Measurements from ENCODE around the gene SEZ6.

The SEZ6 gene

DNA sequence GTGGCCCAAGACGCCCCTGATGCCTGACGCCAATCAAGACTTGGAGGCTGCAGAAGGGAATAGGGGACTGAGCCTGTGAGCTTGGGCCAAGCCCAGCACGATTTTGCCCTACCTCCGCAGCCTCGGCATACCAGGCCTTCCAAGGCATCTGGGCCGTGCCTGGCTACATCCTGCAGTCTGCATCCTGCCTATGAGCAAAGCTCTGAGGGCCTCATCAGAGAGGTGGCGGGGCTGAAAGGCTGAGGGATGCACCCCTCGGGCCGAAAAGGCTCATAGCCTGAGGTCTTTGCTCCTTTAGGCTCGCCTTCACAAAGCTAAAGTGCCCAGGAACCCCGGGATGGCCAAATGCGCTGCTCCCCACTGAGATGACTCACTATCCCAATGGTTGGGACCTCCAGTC is 2.5 kb downstream of the SEZ6 start:
- no peak for DNase-seq (ENCODE audit: low spot score)
- Mint-ChIP-seq H3K9me3 (no peaks in the 10 kb centered on the region), H3K4me3 (no peak overlapping the region), H3K36me3 (ENCODE audit: low read depth) (no peaks in the 10 kb centered on the region), H3K4me1 (ENCODE audit: low read depth) (peaks cover 1% of the 10 kb centered on the region), H3K27ac (no peak overlapping the region), H3K27me3 (ENCODE audit: low read depth) (peaks cover 46% of the 10 kb centered on the region)

DNA sequence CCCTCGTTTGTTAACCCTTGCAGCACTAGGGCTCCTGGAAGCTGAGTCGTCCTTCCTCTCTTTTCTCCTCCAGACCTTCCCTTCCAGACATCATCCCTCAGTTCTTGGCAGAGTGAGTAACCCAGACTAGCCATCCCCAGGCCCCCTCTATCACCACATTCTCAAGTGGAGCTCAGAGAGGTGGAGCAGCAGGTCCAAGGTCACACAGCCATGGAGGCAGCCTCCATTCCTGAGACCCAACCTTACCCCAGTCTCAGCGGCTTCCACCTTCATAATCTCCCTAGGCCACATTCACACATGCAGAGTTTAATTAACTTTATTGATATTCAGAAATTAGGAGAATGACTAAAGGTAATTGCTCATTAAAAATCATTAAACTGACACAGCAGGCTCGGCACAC is 3.0 kb downstream of the SEZ6 start:
- Mint-ChIP-seq H3K4me1 (ENCODE audit: low read depth) (peaks cover 1% of the 10 kb centered on the region), H3K27ac (no peak overlapping the region), H3K27me3 (ENCODE audit: low read depth) (peaks cover 43% of the 10 kb centered on the region), H3K9me3 (no peaks in the 10 kb centered on the region), H3K36me3 (ENCODE audit: low read depth) (no peaks in the 10 kb centered on the region), H3K4me3 (no peak overlapping the region)
- no peak for DNase-seq (ENCODE audit: low spot score)

DNA sequence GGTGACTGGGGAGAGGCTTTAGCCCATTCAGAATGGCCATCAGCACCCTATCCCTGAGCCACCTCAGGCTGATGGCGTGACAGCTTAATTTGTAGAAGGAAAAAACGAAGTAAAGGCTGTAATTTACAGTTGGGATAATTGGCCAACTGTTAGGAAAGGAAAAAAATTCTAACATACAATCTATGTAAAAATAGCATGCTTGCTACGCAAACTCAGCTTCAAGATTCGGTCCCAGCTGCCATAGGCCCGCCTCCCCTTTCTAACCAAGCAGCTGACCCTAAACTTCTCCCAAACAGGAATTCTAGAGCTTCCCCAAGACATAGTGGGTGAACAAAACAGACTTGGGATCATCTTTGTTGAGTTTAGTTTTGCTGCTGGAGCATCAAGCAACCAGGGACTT is 4.9 kb downstream of the SEZ6 start:
- no peaks in the 10 kb centered on the region for H3K9me3 Mint-ChIP-seq
- H3K4me3 Mint-ChIP-seq: no peak overlapping the region
- H3K36me3 Mint-ChIP-seq (ENCODE audit: low read depth): no peaks in the 10 kb centered on the region
- DNase-seq (ENCODE audit: low spot score): no peak
- peaks cover 27% of the 10 kb centered on the region for H3K27me3 Mint-ChIP-seq (ENCODE audit: low read depth)
- no peak overlapping the region for H3K27ac Mint-ChIP-seq
- peaks cover under 1% of the 10 kb centered on the region for H3K4me1 Mint-ChIP-seq (ENCODE audit: low read depth)

DNA sequence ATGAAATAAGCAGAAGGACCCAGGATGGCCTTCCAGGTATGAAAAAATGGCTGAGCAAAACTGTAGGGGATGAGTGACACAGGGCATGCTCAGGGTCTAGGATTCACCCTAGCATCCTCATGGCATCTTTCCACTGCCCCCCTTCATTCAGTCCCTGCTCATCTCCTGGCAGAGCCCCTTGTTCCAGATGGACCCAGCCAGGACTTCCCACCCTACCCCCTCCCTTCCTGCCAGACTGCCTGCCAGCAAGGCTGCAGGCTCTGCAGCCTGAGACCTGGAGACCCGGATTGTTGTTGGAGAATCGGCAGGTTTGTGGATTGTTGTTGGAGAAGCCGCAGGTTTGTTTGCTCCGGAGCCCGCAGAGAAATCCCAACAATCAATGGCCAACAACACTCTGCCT is 6.6 kb downstream of the SEZ6 start:
- Mint-ChIP-seq H3K27ac (no peak overlapping the region), H3K4me1 (ENCODE audit: low read depth) (no peaks in the 10 kb centered on the region), H3K27me3 (ENCODE audit: low read depth) (peaks cover 15% of the 10 kb centered on the region), H3K36me3 (ENCODE audit: low read depth) (no peaks in the 10 kb centered on the region), H3K9me3 (no peaks in the 10 kb centered on the region), H3K4me3 (no peak overlapping the region)
- no peak for DNase-seq (ENCODE audit: low spot score)

DNA sequence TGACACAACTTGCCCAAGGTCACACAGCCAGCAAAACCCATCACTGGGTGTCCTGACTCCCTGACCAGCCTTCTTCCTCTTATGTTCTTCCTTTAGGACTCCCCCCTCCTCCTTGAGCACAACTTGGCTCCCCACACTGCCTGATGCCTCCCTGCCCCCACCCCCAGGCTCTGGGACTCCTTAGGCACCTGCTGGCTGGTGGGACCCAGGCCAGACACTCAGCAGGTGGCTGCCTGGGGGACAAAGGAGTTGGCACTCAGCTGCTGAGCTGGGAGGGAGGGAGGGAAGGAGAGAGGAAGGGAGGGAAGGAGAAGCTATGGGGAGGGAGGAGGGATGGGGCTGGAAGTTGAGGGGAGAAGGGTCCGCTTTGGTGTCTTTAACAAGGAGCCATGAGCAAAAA is 8.0 kb downstream of the SEZ6 start:
- Mint-ChIP-seq H3K27ac (no peak overlapping the region), H3K9me3 (no peaks in the 10 kb centered on the region), H3K36me3 (ENCODE audit: low read depth) (no peaks in the 10 kb centered on the region), H3K27me3 (ENCODE audit: low read depth) (peaks cover 4% of the 10 kb centered on the region), H3K4me3 (no peak overlapping the region), H3K4me1 (ENCODE audit: low read depth) (no peaks in the 10 kb centered on the region)
- DNase-seq (ENCODE audit: low spot score): no peak

DNA sequence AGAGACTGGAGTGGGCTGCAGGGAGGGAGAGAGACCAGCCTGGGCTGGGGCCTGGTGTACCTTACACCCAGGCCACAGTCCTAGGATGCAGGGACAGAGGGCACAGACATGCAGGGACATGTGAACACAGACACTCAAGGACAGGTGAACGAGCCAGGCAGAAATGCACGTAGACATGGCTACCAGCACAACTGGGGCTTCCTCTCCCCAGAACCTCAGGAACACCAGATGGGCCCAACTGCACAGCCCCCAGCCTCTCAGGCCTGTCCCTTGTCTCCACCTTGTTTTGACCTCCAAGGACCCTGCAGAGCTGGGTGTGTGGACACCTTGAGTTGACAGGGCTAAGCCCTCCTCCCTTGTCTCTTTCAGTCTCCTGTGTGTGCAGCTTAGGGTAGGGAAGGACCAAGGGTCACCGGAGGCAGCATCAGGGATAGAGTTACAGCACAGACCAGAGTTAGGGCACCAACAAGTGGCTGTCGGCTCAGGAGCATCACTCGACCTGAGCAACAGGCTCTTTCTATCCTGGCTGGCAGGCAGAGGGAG is 9.2 kb downstream of the SEZ6 start:
- Mint-ChIP-seq H3K4me3 (no peak overlapping the region), H3K9me3 (no peaks in the 10 kb centered on the region), H3K27ac (no peak overlapping the region), H3K36me3 (ENCODE audit: low read depth) (no peaks in the 10 kb centered on the region), H3K27me3 (ENCODE audit: low read depth) (peaks cover 3% of the 10 kb centered on the region), H3K4me1 (ENCODE audit: low read depth) (no peaks in the 10 kb centered on the region)
- DNase-seq (ENCODE audit: low spot score): no peak

DNA sequence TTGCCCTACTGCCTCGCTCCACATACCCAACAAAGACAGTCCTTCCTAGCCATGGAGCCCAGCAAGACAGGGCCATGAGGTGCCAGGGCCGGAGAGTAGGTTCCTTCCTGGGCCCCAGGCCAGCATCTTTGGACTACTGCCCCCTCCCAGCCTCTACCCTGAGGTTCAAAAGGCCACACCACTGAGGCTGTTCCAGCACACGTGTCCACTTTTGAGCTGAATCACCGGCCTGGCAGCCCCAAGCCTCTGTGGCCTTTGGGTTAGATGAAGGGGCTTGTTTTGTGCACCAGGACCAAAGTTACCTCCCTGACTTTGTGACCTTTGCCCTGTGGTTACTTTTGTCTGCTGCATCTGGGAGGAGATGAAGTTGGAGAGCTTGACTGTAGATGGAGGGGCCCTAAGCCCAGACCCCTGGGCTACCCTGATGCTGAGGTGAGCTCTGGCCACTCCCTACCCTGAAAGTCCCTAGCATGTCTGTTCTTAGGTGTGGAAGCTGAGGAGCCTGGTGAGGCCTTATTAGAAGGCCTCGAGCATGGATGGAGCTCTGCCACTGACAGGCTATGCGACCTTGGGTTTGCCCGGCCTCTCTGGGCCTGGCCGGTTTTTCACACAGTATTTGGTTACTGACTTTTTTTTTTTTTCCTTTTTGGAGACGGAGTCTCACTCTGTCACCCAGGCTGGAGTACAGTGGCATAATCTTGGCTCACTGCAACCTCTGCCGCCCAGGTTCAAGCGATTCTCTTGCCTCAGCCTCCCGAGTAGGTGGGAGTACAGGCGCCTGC is 12.0 kb downstream of the SEZ6 start:
- Mint-ChIP-seq H3K36me3 (ENCODE audit: low read depth) (no peaks in the 10 kb centered on the region), H3K4me3 (no peak overlapping the region), H3K4me1 (ENCODE audit: low read depth) (no peaks in the 10 kb centered on the region), H3K27ac (no peak overlapping the region), H3K9me3 (no peaks in the 10 kb centered on the region), H3K27me3 (ENCODE audit: low read depth) (peaks cover under 1% of the 10 kb centered on the region)
- DNase-seq (ENCODE audit: low spot score): no peak

DNA sequence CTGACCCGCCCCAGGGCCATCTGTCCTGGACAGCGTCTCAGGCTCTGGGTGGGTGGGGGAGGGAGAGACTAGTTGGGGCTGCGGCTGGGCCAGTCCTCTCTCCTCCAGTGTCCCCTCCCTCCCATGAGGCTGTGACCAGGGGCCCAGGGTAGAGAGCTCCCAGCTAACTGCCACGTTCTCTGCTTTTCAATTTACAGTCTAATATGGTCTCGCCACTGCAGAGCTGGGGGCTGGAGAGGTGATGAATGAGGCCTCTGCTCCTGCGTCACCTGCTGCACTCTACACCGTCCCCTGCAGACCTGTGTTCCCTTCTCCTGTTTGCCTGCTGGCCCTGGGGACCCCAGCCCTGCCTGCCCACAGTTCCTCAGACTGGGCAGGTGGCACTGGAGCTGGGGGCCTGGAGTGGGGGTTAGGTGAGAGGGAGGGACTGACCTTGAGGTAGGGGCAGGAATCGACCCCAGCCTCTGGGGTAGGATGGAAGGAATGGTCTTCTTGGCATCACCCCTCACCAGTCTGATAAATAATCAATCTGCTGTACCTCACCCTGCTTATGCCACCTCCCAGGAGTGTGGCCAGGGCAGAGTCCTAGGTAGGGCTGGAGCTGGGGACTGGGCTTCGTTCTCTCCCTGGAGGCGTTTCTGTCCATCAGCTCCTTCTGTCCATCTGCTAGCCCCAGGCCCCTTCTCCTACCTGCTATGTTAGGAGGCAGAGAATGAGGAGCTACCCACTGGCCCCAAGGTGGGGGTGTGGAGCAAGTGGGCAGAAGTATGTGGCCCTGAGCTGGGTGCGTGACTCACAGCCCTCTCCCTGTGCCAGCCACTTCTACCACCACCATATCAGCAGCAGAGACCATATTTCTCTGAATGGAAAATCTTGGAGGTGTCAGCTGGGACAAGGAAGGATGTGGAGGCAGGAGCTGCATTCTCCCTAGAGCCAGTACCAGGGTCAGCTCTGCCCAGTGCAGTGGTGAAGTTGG is 12.9 kb downstream of the SEZ6 start:
- H3K4me3 Mint-ChIP-seq: no peak overlapping the region
- H3K4me1 Mint-ChIP-seq (ENCODE audit: low read depth): no peaks in the 10 kb centered on the region
- no peak overlapping the region for H3K27ac Mint-ChIP-seq
- no peaks in the 10 kb centered on the region for H3K9me3 Mint-ChIP-seq
- H3K27me3 Mint-ChIP-seq (ENCODE audit: low read depth): peaks cover 3% of the 10 kb centered on the region
- no peaks in the 10 kb centered on the region for H3K36me3 Mint-ChIP-seq (ENCODE audit: low read depth)
- DNase-seq (ENCODE audit: low spot score): no peak

DNA sequence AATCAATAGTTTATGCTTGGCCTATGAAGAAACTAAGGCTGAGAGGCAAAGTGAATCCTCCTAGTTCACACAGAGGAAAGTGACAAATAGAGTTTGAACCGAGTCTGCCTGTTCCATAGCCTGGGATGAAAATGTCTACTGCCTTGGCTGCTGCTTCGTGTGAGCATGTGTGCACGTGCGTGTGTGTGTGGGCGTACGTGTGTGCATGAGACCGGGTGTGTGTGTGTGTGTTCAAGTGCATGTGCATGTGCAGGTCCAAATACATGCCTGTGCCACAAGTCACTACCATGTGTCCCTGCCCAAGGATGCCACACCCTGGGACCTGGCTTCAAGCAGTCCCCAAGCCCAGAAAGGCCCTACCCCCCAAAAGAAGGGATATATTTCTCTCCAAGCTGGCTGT is 13.6 kb downstream of the SEZ6 start:
- Mint-ChIP-seq H3K36me3 (ENCODE audit: low read depth) (no peaks in the 10 kb centered on the region), H3K4me1 (ENCODE audit: low read depth) (no peaks in the 10 kb centered on the region), H3K27ac (no peak overlapping the region), H3K9me3 (no peaks in the 10 kb centered on the region), H3K27me3 (ENCODE audit: low read depth) (peaks cover 3% of the 10 kb centered on the region), H3K4me3 (no peak overlapping the region)
- no peak for DNase-seq (ENCODE audit: low spot score)

DNA sequence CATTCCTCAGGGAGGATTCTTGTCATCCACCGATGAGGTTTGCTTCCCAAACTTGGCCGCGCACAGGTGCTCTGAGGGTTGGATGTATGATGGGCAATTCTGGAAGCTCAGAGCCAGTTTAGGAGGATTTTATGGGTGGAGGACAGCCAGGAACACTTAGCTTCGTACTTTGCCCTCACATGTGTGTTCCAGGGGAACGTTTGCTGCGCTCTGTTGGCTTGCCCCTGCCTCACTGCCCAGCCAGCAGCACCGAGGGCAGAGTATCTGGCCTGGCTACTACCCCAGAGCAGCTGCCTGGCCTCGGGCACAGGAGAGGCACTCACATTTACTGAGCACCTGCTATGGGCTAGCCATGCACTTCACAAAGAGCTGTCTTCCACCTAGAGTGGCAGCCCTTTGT is 14.1 kb downstream of the SEZ6 start:
- Mint-ChIP-seq H3K9me3 (no peaks in the 10 kb centered on the region), H3K27ac (no peak overlapping the region), H3K4me3 (no peak overlapping the region), H3K36me3 (ENCODE audit: low read depth) (no peaks in the 10 kb centered on the region), H3K27me3 (ENCODE audit: low read depth) (peaks cover 3% of the 10 kb centered on the region), H3K4me1 (ENCODE audit: low read depth) (no peaks in the 10 kb centered on the region)
- no peak for DNase-seq (ENCODE audit: low spot score)

DNA sequence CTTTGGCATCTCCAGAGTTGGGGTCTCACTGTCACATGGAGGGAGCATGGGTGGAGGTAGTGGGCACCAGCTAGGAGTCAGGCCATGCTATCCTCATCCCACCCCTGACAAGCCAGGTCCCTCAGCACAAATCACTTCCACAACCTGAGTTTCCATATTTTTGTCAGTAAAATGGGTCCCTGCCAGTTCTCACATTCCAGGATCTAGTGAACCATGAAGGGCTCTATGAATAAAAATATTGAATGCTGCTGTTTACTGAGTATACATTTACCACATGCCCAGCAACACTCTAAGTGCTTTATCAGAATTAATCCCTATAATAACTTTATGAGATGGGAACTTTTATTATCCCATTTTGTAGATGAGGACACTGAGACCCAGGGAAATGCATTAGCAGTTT is 16.8 kb downstream of the SEZ6 start:
- no peaks in the 10 kb centered on the region for H3K36me3 Mint-ChIP-seq (ENCODE audit: low read depth)
- H3K9me3 Mint-ChIP-seq: no peaks in the 10 kb centered on the region
- peaks cover 3% of the 10 kb centered on the region for H3K27me3 Mint-ChIP-seq (ENCODE audit: low read depth)
- no peak for DNase-seq (ENCODE audit: low spot score)
- H3K4me1 Mint-ChIP-seq (ENCODE audit: low read depth): no peaks in the 10 kb centered on the region
- H3K4me3 Mint-ChIP-seq: no peak overlapping the region
- no peak overlapping the region for H3K27ac Mint-ChIP-seq

DNA sequence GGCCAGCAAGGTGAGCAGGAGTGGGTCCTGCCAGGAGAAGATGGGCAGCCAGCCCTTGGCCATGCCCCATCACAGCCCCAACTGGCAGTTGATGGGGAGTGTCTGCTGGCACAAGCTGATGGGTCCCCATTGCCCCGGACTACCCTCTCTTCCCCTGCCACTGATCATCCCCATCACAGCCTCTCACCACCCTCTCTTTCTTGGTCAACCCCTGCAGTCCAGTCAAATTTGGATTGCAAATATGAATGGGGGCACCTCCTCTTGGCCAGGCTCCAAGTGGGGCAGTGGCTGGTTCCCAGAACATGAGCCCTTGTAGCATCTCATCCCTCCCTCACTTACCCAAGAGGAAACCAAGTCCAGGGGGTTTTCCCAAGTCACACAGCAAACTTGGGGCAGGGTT is 17.4 kb downstream of the SEZ6 start:
- Mint-ChIP-seq H3K4me1 (ENCODE audit: low read depth) (peaks cover 2% of the 10 kb centered on the region), H3K9me3 (no peaks in the 10 kb centered on the region), H3K27me3 (ENCODE audit: low read depth) (peaks cover 3% of the 10 kb centered on the region), H3K36me3 (ENCODE audit: low read depth) (no peaks in the 10 kb centered on the region), H3K4me3 (no peak overlapping the region), H3K27ac (no peak overlapping the region)
- no peak for DNase-seq (ENCODE audit: low spot score)

DNA sequence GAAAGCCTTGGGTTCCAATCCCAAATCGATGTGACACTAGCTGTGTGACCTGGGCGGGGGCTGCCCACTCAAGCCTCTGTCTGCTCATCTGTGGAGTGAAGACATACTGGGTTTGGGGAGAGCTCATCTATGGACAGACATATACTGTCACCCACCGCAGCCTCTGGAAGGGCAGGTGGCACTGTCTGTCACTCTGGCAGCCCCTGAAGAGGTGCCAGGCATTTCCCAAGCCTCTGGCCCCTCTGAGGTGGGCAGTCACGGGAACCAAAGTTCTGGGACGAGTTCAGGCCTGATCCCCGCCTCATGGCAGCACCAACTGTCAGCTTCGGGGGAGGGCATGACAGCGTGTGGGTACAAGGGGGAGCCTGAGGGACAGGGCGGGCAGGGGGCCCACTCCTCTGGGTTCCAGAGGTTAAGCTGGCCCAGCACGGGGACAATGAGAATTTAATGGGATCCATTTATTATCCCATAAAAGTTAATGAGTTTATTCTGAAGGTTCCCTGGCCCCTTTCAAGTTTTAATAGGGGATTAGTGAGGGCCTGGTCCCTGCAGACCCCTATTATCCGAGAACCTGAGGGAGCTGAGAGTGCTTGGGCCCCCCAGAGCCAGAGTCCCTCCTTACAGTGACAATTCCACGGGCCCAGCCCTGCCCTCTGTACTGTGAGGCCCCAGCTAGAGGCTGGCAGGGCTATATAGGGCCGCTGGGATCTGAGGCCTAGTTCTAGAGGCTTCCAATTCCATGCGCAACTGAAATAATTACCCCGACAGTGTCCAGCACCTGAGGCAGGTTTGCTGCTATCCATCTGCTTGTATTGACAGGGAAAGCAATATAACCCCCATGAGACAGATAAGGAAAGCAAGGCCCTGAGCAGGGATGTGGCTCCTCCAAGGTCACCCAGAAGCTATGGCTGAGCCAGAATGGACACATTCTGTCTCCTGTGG is 18.8 kb downstream of the SEZ6 start:
- no peak for DNase-seq (ENCODE audit: low spot score)
- peaks cover 16% of the 10 kb centered on the region for H3K4me1 Mint-ChIP-seq (ENCODE audit: low read depth)
- no peak overlapping the region for H3K4me3 Mint-ChIP-seq
- H3K9me3 Mint-ChIP-seq: no peaks in the 10 kb centered on the region
- no peaks in the 10 kb centered on the region for H3K36me3 Mint-ChIP-seq (ENCODE audit: low read depth)
- no peak overlapping the region for H3K27ac Mint-ChIP-seq
- peaks cover 3% of the 10 kb centered on the region for H3K27me3 Mint-ChIP-seq (ENCODE audit: low read depth)
